Embryonic facial prominence (tissue), 1 donor: ENCODE results near the gene LRRC58.
"Not testable (repeated sequence)": the region's sequence is repeated elsewhere in the genome, so short reads cannot be mapped to it uniquely, and the experiment has no call there.

Experiments used
- DNase-seq: peaks from one replicate; pipeline ENCODE4 v3.0.0-alpha.2; 2016; ENCODE audit errors: extremely low spot score

Gene LRRC58

GRCh38 chr3:120339362-120339761, 9.8 kb downstream of the LRRC58 start:
- DNase-seq = no peak

- DNase-seq = no peak
Observed at GRCh38 chr3:120338517-120338916, 10.6 kb downstream of the LRRC58 start.

GRCh38 chr3:120332646-120333045, 16.5 kb downstream of the LRRC58 start:
- no peak for DNase-seq

GRCh38 chr3:120331076-120331475, 18.1 kb downstream of the LRRC58 start:
- DNase-seq = no peak

GRCh38 chr3:120326784-120327183, 22.4 kb downstream of the LRRC58 start:
- DNase-seq = no peak

- no peak for DNase-seq
Observed at GRCh38 chr3:120324190-120324589, 25.0 kb downstream of the LRRC58 start.

GRCh38 chr3:120323761-120324160, 25.4 kb downstream of the LRRC58 start:
- DNase-seq = not testable (repeated sequence)

- DNase-seq = no peak
Observed at GRCh38 chr3:120311863-120312794, 37.0 kb downstream of the LRRC58 start.

- no peak for DNase-seq
Observed at GRCh38 chr3:120306519-120307455, 42.4 kb downstream of the LRRC58 start.

GRCh38 chr3:120304616-120305015, 44.5 kb downstream of the LRRC58 start:
- no peak for DNase-seq

- DNase-seq = no peak
Observed at GRCh38 chr3:120302361-120302760, 46.8 kb downstream of the LRRC58 start.

GRCh38 chr3:120300971-120301370, 48.2 kb downstream of the LRRC58 start:
- DNase-seq = no peak

GRCh38 chr3:120299403-120299802, 49.8 kb downstream of the LRRC58 start:
- DNase-seq = no peak

- DNase-seq = no peak
Observed at GRCh38 chr3:120298996-120299395, 50.2 kb downstream of the LRRC58 start.

- not testable (repeated sequence) for DNase-seq
Observed at GRCh38 chr3:120291552-120291951, 57.6 kb downstream of the LRRC58 start.

GRCh38 chr3:120289636-120290035, 59.5 kb downstream of the LRRC58 start:
- DNase-seq = no peak

GRCh38 chr3:120286465-120286864, 62.7 kb downstream of the LRRC58 start:
- DNase-seq = no peak

GRCh38 chr3:120285508-120285841, 63.7 kb downstream of the LRRC58 start:
- DNase-seq = no peak

- DNase-seq = no peak
Observed at GRCh38 chr3:120284747-120285507, 64.2 kb downstream of the LRRC58 start, which contains the start of gene GPR156. Gene GPR156, minus strand, starts transcription at chr3:120285222. Its CDS starts 41,124 bp downstream, at chr3:120244098.

- DNase-seq = no peak
Observed at GRCh38 chr3:120281261-120281660, 67.9 kb downstream of the LRRC58 start.

- DNase-seq = no peak
Observed at GRCh38 chr3:120280566-120280965, 68.6 kb downstream of the LRRC58 start.

GRCh38 chr3:120280026-120280425, 69.1 kb downstream of the LRRC58 start:
- DNase-seq = no peak
